B cell (primary cell): ENCODE results near the gene ADARB2. TPM values are rescaled to one million over a fixed set of nuclear protein-coding genes. Genes with fewer than 3 reads are reported as not detected.

ENCODE experiments used
- ATAC-seq: fragments of 200-7000 bp; cut with Tn5 transposase; one replicate; pipeline ENCODE4 v1.10.0; 2021; ENCODE audit warnings: low read depth, mild to moderate bottlenecking, moderate number of reproducible peaks, moderate library complexity
- CTCF ChIA-PET: fragments of 350-600 bp; sonication (Branson Sonifier 250); formaldehyde crosslinking; loops from one replicate; lab custom pipeline; 2021; ENCODE audit warnings: antibody characterized with exemption, inconsistent platforms; lab: Charles Lee
- POLR2A ChIA-PET: fragments of 350-600 bp; sonication (Branson Sonifier 250); formaldehyde crosslinking; loops from one replicate; lab custom pipeline; 2021; ENCODE audit warnings: antibody characterized with exemption; lab: Charles Lee
- DNase-seq: peaks from one replicate; pipeline ENCODE4 v3.0.0; 2013
- H2AFZ ChIP-seq: 2 replicates; pipeline ENCODE4 v1.6.1; 2012; ENCODE audit warnings: mild to moderate bottlenecking, low read depth, low read length; ENCODE audit not compliant: insufficient read depth, poor library complexity, severe bottlenecking
- H3K27ac ChIP-seq, 2 donors: 1 replicate in 1 of 2; 2 replicates in 1 of 2; pipeline ENCODE4 v1.5.1; 2012 to 2013; ENCODE audit warnings: low read length in 2 of 2, mild to moderate bottlenecking in 2 of 2, moderate library complexity in 1 of 2
- H3K27me3 ChIP-seq, 4 experiments: fragments of 200-600 bp in 1 of 4; sonication (generic) in 1 of 4; replicated peaks in 1 of 4; 1 replicate in 2 of 4; 2 replicates in 2 of 4; pipeline versions ENCODE4 v1.6.1 to v1.7.0; 2013 to 2016; ENCODE audit warnings: low read length in 3 of 4, mild to moderate bottlenecking in 2 of 4, mixed read lengths in 1 of 4, moderate library complexity in 1 of 4; ENCODE audit not compliant: insufficient read depth in 4 of 4, control insufficient read depth in 3 of 4; ENCODE audit errors: control extremely low read depth in 1 of 4
- H3K36me3 ChIP-seq, 2 experiments: replicated peaks in 1 of 2; 1 replicate in 1 of 2; 2 replicates in 1 of 2; pipeline versions ENCODE4 v1.6.1 to v1.7.1; 2013; ENCODE audit warnings: low read length in 1 of 2; ENCODE audit not compliant: insufficient read depth in 2 of 2, control insufficient read depth in 1 of 2; ENCODE audit errors: control extremely low read depth in 1 of 2, extremely low read depth in 1 of 2
- H3K4me1 ChIP-seq, 2 donors: fragments of 200-600 bp in 1 of 2; sonication (generic) in 1 of 2; 1 replicate in 1 of 2; 2 replicates in 1 of 2; pipeline versions ENCODE4 v1.5.1 to v1.6.1; 2013 to 2017; ENCODE audit warnings: low read length in 2 of 2; ENCODE audit not compliant: control insufficient read depth in 2 of 2, insufficient read depth in 2 of 2
- H3K4me2 ChIP-seq: replicated peaks from 2 replicates; pipeline ENCODE3; 2012; ENCODE audit warnings: mild to moderate bottlenecking, low read depth, low read length; ENCODE audit not compliant: poor library complexity, severe bottlenecking
- H3K4me3 ChIP-seq, 5 experiments: fragments of 200-600 bp in 1 of 5; sonication (generic) in 1 of 5; 1 replicate in 3 of 5; 2 replicates in 2 of 5; pipeline versions ENCODE4 v1.5.1 to v1.7.0; 2011 to 2016; ENCODE audit warnings: low read length in 4 of 5, mild to moderate bottlenecking in 4 of 5, low read depth in 2 of 5, control low read depth in 1 of 5, moderate library complexity in 1 of 5; ENCODE audit not compliant: insufficient read depth in 1 of 5; ENCODE audit errors: control extremely low read depth in 1 of 5, extremely low read depth in 1 of 5
- H3K79me2 ChIP-seq: fragments of 200-600 bp; sonication (generic); one replicate; pipeline ENCODE4 v1.6.0; 2016; ENCODE audit warnings: low read length; ENCODE audit not compliant: control insufficient read depth, insufficient read depth
- H3K9ac ChIP-seq: fragments of 200-600 bp; sonication (generic); 2 replicates; pipeline ENCODE4 v1.6.1; 2017; ENCODE audit warnings: mild to moderate bottlenecking, low read length, moderate library complexity
- H3K9me3 ChIP-seq, 3 donors: one replicate each; pipeline versions ENCODE4 v1.6.1 to v1.7.1; 2013; ENCODE audit warnings: low read length in 2 of 3; ENCODE audit not compliant: control insufficient read depth in 2 of 3, insufficient read depth in 1 of 3; ENCODE audit errors: control extremely low read depth in 1 of 3
- H4K20me1 ChIP-seq: 2 replicates; pipeline ENCODE4 v1.6.0; 2012; ENCODE audit warnings: mild to moderate bottlenecking, low read length; ENCODE audit not compliant: insufficient read depth, control insufficient read depth, poor library complexity, severe bottlenecking
- H3K27ac Mint-ChIP-seq: one replicate; pipeline ENCODE4 v1.8.0; 2021; ENCODE audit warnings: mixed read lengths
- H3K27me3 Mint-ChIP-seq: one replicate; pipeline ENCODE4 v1.8.0; 2021; ENCODE audit warnings: mixed read lengths
- H3K4me1 Mint-ChIP-seq: one replicate; pipeline ENCODE4 v1.8.0; 2021; ENCODE audit warnings: mixed read lengths
- H3K4me3 Mint-ChIP-seq: one replicate; pipeline ENCODE4 v1.8.0; 2021; ENCODE audit warnings: mixed read lengths
- H3K9me3 Mint-ChIP-seq: one replicate; pipeline ENCODE4 v1.8.0; 2022; ENCODE audit warnings: mixed read lengths; ENCODE audit not compliant: insufficient read depth
- CTCF ChIP-seq: fragments of 200-600 bp; IDR thresholded peaks from one replicate; pipeline ENCODE4 v1.8.0; 2022; ENCODE audit warnings: antibody characterized with exemption, mild to moderate bottlenecking
- EZH2 ChIP-seq: IDR thresholded peaks from 2 replicates; pipeline ENCODE4 v1.6.1; 2012; ENCODE audit warnings: borderline replicate concordance, low read depth, mild to moderate bottlenecking, moderate library complexity, low read length; ENCODE audit not compliant: insufficient read depth, poor library complexity, severe bottlenecking
- WGBS: methylation state at CpG from one replicate; pipeline ENCODE4 v1.1.5; 2013; ENCODE audit warnings: missing lambda C conversion rate; ENCODE audit not compliant: insufficient coverage; 5-methylcytosine and 5-hydroxymethylcytosine counted together
- intact Hi-C: fragments of 100-400 bp; cut with micrococcal nuclease; formaldehyde crosslinking; loops from one replicate; pipeline ENCODE4 v1.10.0; 2022
- polyA plus RNA-seq: library from polyadenylated mRNA; depleted of rRNA; stranded (reverse); fragments of >200 nt; gene quantifications from 2 replicates; pipeline ENCODE4 v1.2.3, GENCODE V29; 2012
- total RNA-seq, 2 donors: library from RNA; stranded (reverse); fragments of 120-200 nt in 1 of 2; gene quantifications; 1 replicate in 1 of 2; 2 replicates in 1 of 2; pipeline versions ENCODE4 v1.2.3 to v1.2.4, GENCODE V29; 2013 to 2022

The ADARB2 gene
- total and polyA plus RNA-seq, 2 donors (not counting 1 experiment from before 2014, with no cell fraction given): 0.13 to 0.96 TPM

- no peak overlapping the region for H3K27ac Mint-ChIP-seq
- H3K4me1 ChIP-seq: no peaks in the 10 kb centered on the region
- no peaks in the 10 kb centered on the region for H3K9me3 Mint-ChIP-seq
- H3K4me3 ChIP-seq: no peak overlapping the region
- WGBS: 92% methylated on average over 10 of the region's 20 CpGs
- ATAC-seq (no peak), DNase-seq (no peak)
- H3K9ac ChIP-seq: no peak overlapping the region
- H3K27me3 ChIP-seq: peaks cover 0 to 3% (median 0%) of the 10 kb centered on the region in 4 experiments
- no peak overlapping the region for H3K27ac ChIP-seq
- ChIA-PET POLR2A (no interaction called here), CTCF (no interaction called here)
- TF ChIP-seq CTCF (no peak), EZH2 (no peak)
- peaks cover 13% of the 10 kb centered on the region for H3K27me3 Mint-ChIP-seq
- H4K20me1 ChIP-seq: no peaks in the 10 kb centered on the region
- no peak overlapping the region for H2AFZ ChIP-seq
- no peaks in the 10 kb centered on the region for H3K79me2 ChIP-seq
- H3K4me3 Mint-ChIP-seq: no peak overlapping the region
- no peak overlapping the region for H3K4me2 ChIP-seq
- H3K4me1 Mint-ChIP-seq: no peaks in the 10 kb centered on the region
- H3K9me3 ChIP-seq: no peaks in the 10 kb centered on the region
- no peaks in the 10 kb centered on the region for H3K36me3 ChIP-seq
- intact Hi-C loops: no loop called here
These were observed 341.1 kb downstream of the ADARB2 start for GRCh38 chr10:1396297-1396635.

DNA sequence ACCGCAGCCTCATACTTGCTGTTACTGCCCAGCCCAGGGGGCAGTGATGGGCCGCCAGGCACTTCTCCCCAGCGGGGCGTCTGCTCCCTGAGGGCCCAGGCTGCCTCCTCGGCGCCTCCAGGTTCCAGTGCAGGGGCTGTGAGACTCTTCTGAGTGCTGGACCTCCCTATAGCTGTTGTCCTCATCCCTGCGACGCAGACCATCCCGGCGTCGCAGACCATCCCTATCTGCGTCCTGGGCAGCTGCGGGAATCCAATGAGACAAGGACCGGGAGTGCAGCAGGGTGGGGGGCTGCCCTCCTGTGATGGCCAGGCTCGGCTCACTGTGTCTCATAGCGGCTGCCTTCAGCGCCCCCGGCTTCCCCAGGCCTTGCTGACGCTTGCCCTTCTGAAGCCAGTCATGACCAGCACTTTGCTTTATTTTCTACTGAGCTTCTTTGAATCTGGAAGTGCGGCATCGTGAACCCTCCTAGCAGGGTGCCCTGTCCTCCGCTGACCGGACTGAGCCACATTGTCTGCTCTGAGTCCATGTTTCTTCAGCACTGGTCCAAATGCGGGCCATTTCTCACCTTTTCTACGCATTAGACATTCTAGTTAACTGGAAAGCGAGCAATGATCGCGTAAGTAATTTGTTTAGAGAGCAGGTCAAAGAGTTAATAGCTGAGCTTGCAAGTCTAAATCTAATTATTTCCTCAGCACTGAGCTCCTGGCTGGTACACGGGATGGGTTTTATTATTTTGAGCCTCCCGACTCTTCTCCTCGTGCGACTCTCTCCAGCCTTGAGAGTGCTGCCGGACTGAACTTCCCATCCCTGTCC, 341.6 kb downstream of the ADARB2 start:
- DNase-seq (no peak), ATAC-seq (no peak)
- CTCF ChIA-PET: no interaction called here
- Histone ChIP-seq H3K4me1 (no peaks in the 10 kb centered on the region), H3K27ac (no peak overlapping the region), H3K9me3 (no peaks in the 10 kb centered on the region), H3K9ac (no peak overlapping the region), H3K4me3 (no peak overlapping the region), H3K27me3 (peaks cover 0 to 3% (median 0%) of the 10 kb centered on the region in 4 experiments), H2AFZ (no peak overlapping the region), H3K4me2 (no peak overlapping the region), H3K36me3 (no peaks in the 10 kb centered on the region), H4K20me1 (no peaks in the 10 kb centered on the region), H3K79me2 (no peaks in the 10 kb centered on the region)
- no peak overlapping the region for H3K27ac Mint-ChIP-seq
- H3K27me3 Mint-ChIP-seq: peaks cover 11% of the 10 kb centered on the region
- no peak for TF ChIP-seq EZH2
- TF ChIP-seq CTCF: no peak
- no peak overlapping the region for H3K4me3 Mint-ChIP-seq
- no peaks in the 10 kb centered on the region for H3K4me1 Mint-ChIP-seq
- 95% methylated on average over 31 of the region's 33 CpGs for WGBS
- intact Hi-C loops: no loop called here
- no peaks in the 10 kb centered on the region for H3K9me3 Mint-ChIP-seq
- POLR2A ChIA-PET: no interaction called here
